Bone marrow (tissue), 2 donors: ENCODE results near the gene HS6ST2.
"Not testable (repeated sequence)": the region's sequence is repeated elsewhere in the genome, so short reads cannot be mapped to it uniquely, and the experiment has no call there.

Source experiments
- DNase-seq, 2 donors: peaks; one replicate each; lab custom pipeline; 2025; lab: John Stamatoyannopoulos, UW

Gene HS6ST2

GRCh38 chrX:132940727-132941327 is 17.6 kb downstream of the HS6ST2 start:
- no peak for DNase-seq

GRCh38 chrX:132933170-132933569 is 25.3 kb downstream of the HS6ST2 start:
- DNase-seq = no peak

GRCh38 chrX:132924426-132924825 is 34.0 kb downstream of the HS6ST2 start:
- DNase-seq = no peak

GRCh38 chrX:132918523-132918922 is 39.9 kb downstream of the HS6ST2 start:
- DNase-seq = no peak

GRCh38 chrX:132916349-132916748 is 42.1 kb downstream of the HS6ST2 start:
- no peak for DNase-seq

GRCh38 chrX:132909643-132910042 is 48.8 kb downstream of the HS6ST2 start:
- DNase-seq = no peak

- no peak for DNase-seq
These were observed 49.5 kb downstream of the HS6ST2 start for GRCh38 chrX:132908891-132909290.

GRCh38 chrX:132900633-132901293 is 57.7 kb downstream of the HS6ST2 start:
- no peak for DNase-seq

- DNase-seq = no peak
These were observed 70.9 kb downstream of the HS6ST2 start for GRCh38 chrX:132887569-132887968.

- DNase-seq = no peak
These were observed 75.0 kb downstream of the HS6ST2 start for GRCh38 chrX:132883358-132883915.

GRCh38 chrX:132880753-132881152 is 77.7 kb downstream of the HS6ST2 start:
- DNase-seq = not testable (repeated sequence)

- no peak for DNase-seq
These were observed 80.4 kb downstream of the HS6ST2 start for GRCh38 chrX:132877954-132878536.

- DNase-seq = no peak
These were observed 81.7 kb downstream of the HS6ST2 start for GRCh38 chrX:132876523-132877338.

- DNase-seq = no peak
These were observed 82.5 kb downstream of the HS6ST2 start for GRCh38 chrX:132875650-132876522.

- DNase-seq = no peak
These were observed 95.9 kb downstream of the HS6ST2 start for GRCh38 chrX:132862562-132862961.

GRCh38 chrX:132861076-132861475 is 97.4 kb downstream of the HS6ST2 start:
- no peak for DNase-seq

- DNase-seq = no peak
These were observed 98.2 kb downstream of the HS6ST2 start for GRCh38 chrX:132860200-132860599.

GRCh38 chrX:132858018-132858417 is 100.4 kb downstream of the HS6ST2 start:
- DNase-seq = no peak

- DNase-seq = no peak
These were observed 102.6 kb downstream of the HS6ST2 start for GRCh38 chrX:132855780-132856341.

- DNase-seq = no peak
These were observed 105.4 kb downstream of the HS6ST2 start for GRCh38 chrX:132853040-132853439.
